Activated CD4-positive, alpha-beta T cell treated with anti-CD3 and anti-CD28 coated beads, Interleukin-2, Interleukin-4, amounts not matched to agents 100 ng/mL and 50 ng/mL, durations not matched to agents 16 hours and 8 hours (primary cell): ENCODE measurements around the gene OXNAD1.
"Not testable (repeated sequence)": the region's sequence is repeated elsewhere in the genome, so short reads cannot be mapped to it uniquely, and the experiment has no call there.

Experiments
- DNase-seq: peaks from one replicate; pipeline ENCODE4 v3.0.0-alpha.2; 2020; ENCODE audit warnings: low spot score

Gene OXNAD1

DNA sequence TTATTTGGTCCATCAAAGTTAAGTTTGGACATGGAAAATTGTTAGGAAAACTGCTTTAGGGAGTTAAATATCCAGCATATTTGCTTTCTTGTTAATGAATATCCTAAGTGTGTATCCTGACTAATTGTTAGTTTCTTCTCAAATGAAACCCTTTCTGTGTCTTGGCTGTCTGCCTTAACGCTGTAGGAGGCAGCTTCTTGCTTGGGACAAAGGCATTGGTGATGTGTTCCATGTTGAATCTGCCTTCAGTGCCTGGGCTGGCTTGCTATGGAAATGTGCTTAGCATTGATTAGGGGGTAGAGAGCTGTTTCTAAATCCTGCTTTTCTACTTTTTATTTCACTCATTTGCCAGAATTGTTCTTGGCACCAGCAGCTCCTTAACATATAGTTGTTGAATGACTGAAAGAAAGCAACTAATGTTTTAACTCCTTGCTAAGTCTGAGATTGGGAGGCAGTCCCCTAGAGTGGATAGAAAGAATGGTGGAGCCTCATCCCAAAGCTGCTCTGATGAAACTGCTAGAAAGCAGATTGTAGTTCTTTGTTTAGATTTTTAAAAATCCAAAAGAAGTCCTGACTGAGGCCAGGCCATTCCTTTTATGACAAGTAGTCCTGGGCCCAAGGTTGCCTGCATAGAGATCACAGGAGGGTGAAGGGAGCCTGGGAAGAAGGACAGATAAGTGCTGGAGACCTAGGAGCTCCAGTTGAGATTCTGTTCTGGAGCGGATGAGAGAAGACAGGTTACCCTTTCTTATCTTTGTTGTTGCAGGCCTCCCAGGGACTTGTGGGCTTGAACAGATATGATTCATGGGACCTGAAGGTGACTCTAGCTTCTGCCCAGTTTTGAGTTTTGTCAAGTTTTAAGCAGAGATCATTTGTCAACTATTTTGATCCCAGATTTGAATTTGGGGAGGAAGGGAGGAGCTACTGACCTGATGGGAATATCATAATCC is 39.3 kb downstream of the OXNAD1 start:
- DNase-seq = no peak

DNA sequence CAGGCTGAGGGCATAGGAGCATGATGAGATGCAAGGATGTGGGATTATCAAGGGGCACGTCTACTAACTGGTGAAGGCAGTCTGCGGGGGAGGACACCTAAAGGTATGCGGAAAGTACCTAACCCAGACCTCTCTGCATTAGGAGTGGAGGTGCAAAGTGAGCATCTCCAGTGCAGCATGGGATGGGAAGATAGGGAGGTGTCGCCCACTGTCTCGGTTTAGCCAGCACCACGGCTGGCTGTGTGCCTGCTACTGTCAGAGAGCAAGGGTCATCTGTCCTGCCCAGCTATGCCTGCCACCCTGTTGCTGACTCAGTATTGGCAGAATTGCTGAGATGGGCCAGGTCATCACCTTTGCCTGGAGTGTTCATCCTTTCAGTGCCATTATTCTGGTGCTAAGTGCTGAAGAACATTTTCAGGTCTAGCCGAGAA is 40.1 kb downstream of the OXNAD1 start:
- no peak for DNase-seq

DNA sequence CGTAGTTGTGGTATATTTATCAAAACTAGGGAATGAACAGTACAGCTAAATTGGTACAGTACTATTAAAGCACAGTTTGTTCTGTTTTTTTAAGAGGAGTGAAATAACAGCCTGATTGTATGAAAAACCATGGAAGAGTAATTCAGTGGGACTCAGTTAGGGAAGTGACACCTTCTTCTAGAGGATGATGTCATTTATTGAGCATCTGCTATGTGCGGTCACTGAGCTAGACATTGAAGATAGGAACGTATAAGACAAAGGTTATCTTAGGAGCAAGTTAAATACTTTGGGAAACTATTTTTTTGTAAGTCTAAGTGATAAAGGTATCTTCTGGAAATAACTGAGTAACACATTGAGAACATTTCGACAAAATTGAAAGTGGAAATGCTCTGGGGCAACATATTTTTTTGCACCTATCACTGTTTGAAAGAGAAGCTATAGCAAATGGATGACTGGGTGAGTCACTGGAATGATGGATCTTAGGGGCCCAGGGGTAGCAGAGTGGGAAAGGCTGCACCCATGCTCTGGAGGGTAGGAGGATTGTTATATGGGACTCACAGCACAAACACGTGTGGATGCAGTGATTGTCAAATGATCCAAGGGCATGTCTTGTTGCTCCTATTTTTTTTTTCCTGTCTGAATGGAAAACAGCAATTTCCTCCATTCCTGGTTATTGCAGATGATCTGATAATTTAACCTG is 43.0 kb downstream of the OXNAD1 start:
- no peak for DNase-seq

DNA sequence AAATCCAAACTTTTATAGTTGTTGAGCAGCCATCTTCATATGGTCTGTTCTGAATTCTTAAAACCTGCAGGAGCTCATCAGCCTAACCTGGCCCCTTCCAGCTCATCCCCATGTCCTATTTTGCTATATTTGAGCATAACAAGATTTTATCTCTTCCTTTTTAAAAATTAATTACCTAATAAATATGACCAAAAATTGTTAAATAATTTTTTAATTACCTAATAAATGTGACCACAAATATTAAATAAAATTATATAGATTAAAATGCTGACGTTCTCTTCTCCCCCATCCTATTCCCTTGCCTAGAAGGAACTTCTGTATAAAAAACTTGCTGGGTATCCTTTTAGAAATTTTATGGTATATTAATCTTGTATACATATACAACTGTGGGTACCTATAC is 43.7 kb downstream of the OXNAD1 start:
- no peak for DNase-seq

DNA sequence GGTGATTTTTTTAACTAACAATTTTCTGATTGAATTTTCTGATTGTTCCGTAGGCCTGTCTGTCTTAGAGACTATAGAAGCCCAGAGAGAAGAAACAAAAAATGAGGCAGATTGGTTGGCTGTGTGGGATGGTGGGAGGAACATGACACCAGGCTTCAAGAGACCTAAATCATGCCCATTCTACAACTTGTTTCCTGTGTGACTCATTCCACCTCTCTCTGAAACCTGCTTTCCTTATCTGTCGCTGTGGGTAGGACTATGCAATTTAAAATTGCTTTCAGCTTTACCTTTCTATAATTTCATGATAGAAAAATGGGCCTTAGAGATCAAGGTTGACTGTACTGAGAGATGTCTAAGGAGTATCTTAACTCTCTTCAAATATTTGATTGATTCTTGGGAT is 44.5 kb downstream of the OXNAD1 start:
- peak; percentile 90 for DNase-seq

DNA sequence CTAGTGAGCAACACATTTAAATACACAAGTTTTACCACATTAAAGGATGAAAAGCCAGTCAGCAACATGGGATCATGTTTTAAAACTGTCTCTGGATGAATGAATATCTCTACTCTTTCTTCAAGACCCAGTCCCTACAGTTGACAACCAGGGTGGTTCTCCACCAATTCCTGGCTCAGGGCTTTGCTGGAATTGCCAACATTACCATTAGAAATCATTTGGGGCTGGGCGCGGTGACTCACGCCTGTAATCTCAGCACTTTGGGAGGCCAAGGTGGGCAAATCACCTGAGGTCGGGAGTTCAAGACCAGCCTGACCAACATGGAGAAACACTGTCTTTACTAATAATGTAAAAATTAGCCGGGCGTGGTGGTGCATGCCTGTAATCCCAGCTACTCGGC is 45.5 kb downstream of the OXNAD1 start:
- DNase-seq = not testable (repeated sequence)

GRCh38 chr3:16311960-16312451 is 47.0 kb downstream of the OXNAD1 start:
- DNase-seq = peak; percentile 86

- no peak for DNase-seq
Observed at GRCh38 chr3:16313886-16314645, 49.1 kb downstream of the OXNAD1 start.

GRCh38 chr3:16315623-16316022 is 50.6 kb downstream of the OXNAD1 start:
- no peak for DNase-seq

GRCh38 chr3:16316396-16316795 is 51.4 kb downstream of the OXNAD1 start:
- no peak for DNase-seq

DNA sequence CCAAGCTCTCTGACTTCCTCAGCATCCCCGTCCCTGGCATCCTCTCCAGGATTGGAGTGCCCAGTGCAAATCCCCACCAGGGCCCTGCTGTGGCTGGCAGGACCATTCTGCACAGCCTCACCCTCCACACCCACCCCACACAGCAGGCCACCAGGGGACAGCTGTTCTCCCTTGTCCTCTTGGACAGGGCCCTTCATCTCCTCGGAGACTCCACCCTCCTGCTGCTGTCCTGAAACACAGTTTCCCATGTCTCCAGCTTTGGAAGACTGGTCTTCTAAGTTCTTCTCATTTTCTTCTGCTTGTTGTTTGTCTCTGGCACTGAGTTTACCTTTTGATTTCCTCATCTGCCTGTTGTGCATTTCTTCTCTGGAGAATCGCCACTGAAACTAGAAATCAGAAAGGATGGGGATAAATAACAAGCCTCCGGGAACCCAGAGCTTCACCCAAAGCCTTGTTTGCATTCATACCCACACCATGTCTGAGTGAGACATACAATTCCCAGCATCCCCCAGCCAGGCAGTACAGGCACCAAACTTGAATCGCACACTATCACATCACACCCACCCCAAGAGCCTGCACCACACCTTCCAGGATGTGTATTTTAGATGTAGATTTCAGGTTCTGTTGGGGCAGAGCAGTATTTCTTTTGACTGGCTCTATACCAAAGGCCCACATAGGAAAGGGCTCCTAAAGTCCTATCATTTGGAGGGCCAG is 52.0 kb downstream of the OXNAD1 start:
- DNase-seq = no peak

DNA sequence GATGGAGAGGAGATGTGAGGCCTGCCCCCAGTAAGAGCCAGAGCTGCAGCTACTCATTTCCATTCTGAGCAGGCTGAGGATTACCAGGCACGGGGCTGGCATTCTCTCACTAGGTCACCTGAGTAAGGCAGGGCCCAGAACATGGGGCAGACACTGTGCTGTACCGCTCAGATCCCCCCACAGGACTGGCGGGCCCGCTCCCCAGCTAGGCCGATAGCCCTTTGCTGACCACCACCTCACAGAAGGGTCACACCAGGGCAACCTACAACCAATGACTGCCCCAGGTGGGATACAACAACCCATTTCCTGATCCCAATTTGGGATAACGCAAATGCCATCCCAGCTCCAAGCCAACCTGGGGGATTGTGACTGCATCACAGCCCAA is 52.5 kb downstream of the OXNAD1 start:
- no peak for DNase-seq

GRCh38 chr3:16318176-16318575 is 53.2 kb downstream of the OXNAD1 start:
- no peak for DNase-seq

- peak; percentile 94 for DNase-seq
Observed at GRCh38 chr3:16319307-16319706, 54.3 kb downstream of the OXNAD1 start.

GRCh38 chr3:16319723-16320122 is 54.7 kb downstream of the OXNAD1 start:
- DNase-seq = no peak

DNA sequence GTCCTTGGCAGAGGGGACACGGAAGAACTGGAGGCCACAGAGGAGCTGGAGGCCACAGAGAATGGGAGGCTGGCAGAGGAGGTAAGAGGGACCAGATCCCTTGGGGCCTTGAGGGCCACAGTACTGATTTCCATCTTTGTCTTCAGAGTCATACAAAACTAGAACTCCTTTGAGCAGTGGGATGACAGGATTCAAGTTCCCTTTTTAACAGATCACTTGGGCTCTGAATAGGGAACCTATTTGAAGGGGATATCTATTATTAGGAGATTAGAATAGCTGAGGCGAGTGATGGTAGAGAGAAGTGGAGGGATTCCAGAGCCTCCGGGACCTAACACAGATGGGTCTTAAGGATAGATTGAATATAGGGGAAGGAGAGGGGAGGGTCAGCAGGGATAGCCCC is 55.7 kb downstream of the OXNAD1 start:
- no peak for DNase-seq

DNA sequence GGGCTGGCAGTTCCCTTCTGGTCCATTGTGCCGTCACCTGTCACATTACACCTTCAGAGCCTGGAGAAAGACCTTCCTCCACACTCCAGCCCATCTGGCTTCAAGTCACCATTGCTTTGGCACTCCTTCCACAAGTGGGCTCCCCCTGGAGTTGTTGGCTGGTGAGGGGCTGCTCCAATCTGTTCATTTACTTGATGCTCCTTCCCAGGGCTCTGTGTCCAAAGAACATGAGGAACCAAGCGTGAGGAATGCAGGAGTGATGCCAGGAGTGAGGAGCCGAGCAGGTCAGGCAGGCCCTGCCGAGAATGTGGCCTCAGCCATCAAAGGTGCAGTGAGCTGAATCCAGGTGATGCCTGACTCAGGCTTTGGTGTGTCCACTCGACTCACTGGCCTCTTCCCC is 57.2 kb downstream of the OXNAD1 start:
- DNase-seq = no peak

GRCh38 chr3:16323737-16324136 is 58.7 kb downstream of the OXNAD1 start:
- DNase-seq = no peak

GRCh38 chr3:16325850-16326249 is 60.8 kb downstream of the OXNAD1 start:
- no peak for DNase-seq

GRCh38 chr3:16326724-16327349 is 61.8 kb downstream of the OXNAD1 start:
- no peak for DNase-seq

DNA sequence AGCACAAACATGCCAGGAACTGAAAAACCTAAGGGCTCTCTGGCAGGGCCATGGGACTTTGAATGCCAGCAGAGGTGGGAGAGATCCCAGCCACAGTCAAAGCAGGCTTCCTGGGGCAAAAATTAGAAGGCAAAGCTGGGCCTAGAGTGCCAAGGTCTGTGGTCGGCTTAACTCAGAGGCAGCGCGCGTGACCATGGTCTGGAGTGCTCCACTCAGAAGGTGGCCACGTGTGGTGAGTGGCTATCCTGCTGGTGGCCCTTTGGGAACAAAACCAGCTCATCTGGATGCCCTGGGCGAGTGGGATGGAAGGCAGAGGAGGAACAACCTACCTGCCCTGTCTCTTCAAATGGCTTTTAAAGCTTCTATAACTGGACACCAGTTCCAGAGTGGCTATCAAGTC is 63.1 kb downstream of the OXNAD1 start:
- no peak for DNase-seq
